ENCODE results near the gene TRIP6. TPM values are rescaled to one million over a fixed set of nuclear protein-coding genes. Genes with fewer than 3 reads are reported as not detected.

TRIP6 gene
- total and polyA plus RNA-seq, 5 donors from 2014 or later, result 2.8 to 8.4 (median 3.7) TPM

GRCh38 chr7:100895956-100896731, 29.0 kb downstream of the TRIP6 start:
- H3K27me3 ChIP-seq (ENCODE audit: control insufficient read depth, insufficient read depth, low read length), result peaks cover 16% of the 10 kb centered on the region
- H3K36me3 ChIP-seq (ENCODE audit: control insufficient read depth, insufficient read depth, low read length), result no peaks in the 10 kb centered on the region
- H3K4me3 Mint-ChIP-seq, result peak overlapping the region; percentile 82 to 88 (median 85)
- H3K36me3 Mint-ChIP-seq, result peaks cover 4% of the 10 kb centered on the region
- DNase-seq, result peak in 2 of 3 donors; percentile 27 to 32
- peaks cover 0 to 9% (median 0%) of the 10 kb centered on the region in 7 donors for H3K9me3 Mint-ChIP-seq
- peaks cover 0 to 18% (median 9%) of the 10 kb centered on the region in 4 donors for H3K4me1 Mint-ChIP-seq
- H3K4me3 ChIP-seq (ENCODE audit: low read depth, low read length), result no peak overlapping the region
- peaks cover 72% of the 10 kb centered on the region for H3K27me3 Mint-ChIP-seq
- H3K9me3 ChIP-seq (ENCODE audit: control insufficient read depth in 2 of 2, low read length in 2 of 2), result no peaks in the 10 kb centered on the region
- peak overlapping the region; percentile 66 to 75 (median 71) for H3K27ac Mint-ChIP-seq
- no peak overlapping the region for H3K27ac ChIP-seq (ENCODE audit: insufficient read depth, low read length, poor library complexity, severe bottlenecking)
- peaks cover 26% of the 10 kb centered on the region for H3K4me1 ChIP-seq (ENCODE audit: control insufficient read depth, insufficient read depth, low read length, poor library complexity, severe bottlenecking)
- no peak for ATAC-seq (ENCODE audit: low read depth in 2 of 2)

- peaks cover 0 to 14% (median 5%) of the 10 kb centered on the region in 4 donors for H3K4me1 Mint-ChIP-seq
- peaks cover 4% of the 10 kb centered on the region for H3K36me3 Mint-ChIP-seq
- ATAC-seq (ENCODE audit: low read depth in 2 of 2), result peak; percentile 44 to 59
- H3K27me3 ChIP-seq (ENCODE audit: control insufficient read depth, insufficient read depth, low read length), result peaks cover 16% of the 10 kb centered on the region
- peak; percentile 45 to 64 (median 56) for DNase-seq
- H3K4me3 Mint-ChIP-seq, result peak overlapping the region; percentile 66 to 87 (median 80)
- no peaks in the 10 kb centered on the region for H3K36me3 ChIP-seq (ENCODE audit: control insufficient read depth, insufficient read depth, low read length)
- no peak overlapping the region for H3K27ac Mint-ChIP-seq
- peaks cover 24% of the 10 kb centered on the region for H3K4me1 ChIP-seq (ENCODE audit: control insufficient read depth, insufficient read depth, low read length, poor library complexity, severe bottlenecking)
- no peaks in the 10 kb centered on the region for H3K9me3 ChIP-seq (ENCODE audit: control insufficient read depth in 2 of 2, low read length in 2 of 2)
- H3K4me3 ChIP-seq (ENCODE audit: low read depth, low read length), result no peak overlapping the region
- no peak overlapping the region for H3K27ac ChIP-seq (ENCODE audit: insufficient read depth, low read length, poor library complexity, severe bottlenecking)
- peaks cover 65% of the 10 kb centered on the region for H3K27me3 Mint-ChIP-seq
- H3K9me3 Mint-ChIP-seq, result peaks cover 0 to 9% (median 0%) of the 10 kb centered on the region in 7 donors
Measured at GRCh38 chr7:100896732-100897608, 29.8 kb downstream of the TRIP6 start.

- H3K36me3 ChIP-seq (ENCODE audit: control insufficient read depth, insufficient read depth, low read length), result no peaks in the 10 kb centered on the region
- H3K4me1 ChIP-seq (ENCODE audit: control insufficient read depth, insufficient read depth, low read length, poor library complexity, severe bottlenecking), result peaks cover 24% of the 10 kb centered on the region
- H3K36me3 Mint-ChIP-seq, result peaks cover 4% of the 10 kb centered on the region
- peaks cover 55% of the 10 kb centered on the region for H3K27me3 Mint-ChIP-seq
- peaks cover 0 to 12% (median 5%) of the 10 kb centered on the region in 4 donors for H3K4me1 Mint-ChIP-seq
- peaks cover 16% of the 10 kb centered on the region for H3K27me3 ChIP-seq (ENCODE audit: control insufficient read depth, insufficient read depth, low read length)
- no peak overlapping the region for H3K27ac ChIP-seq (ENCODE audit: insufficient read depth, low read length, poor library complexity, severe bottlenecking)
- no peaks in the 10 kb centered on the region for H3K9me3 ChIP-seq (ENCODE audit: control insufficient read depth in 2 of 2, low read length in 2 of 2)
- ATAC-seq (ENCODE audit: low read depth in 2 of 2), result no peak
- DNase-seq, result no peak
- H3K4me3 ChIP-seq (ENCODE audit: low read depth, low read length), result no peak overlapping the region
- peak overlapping the region; percentile 19 to 83 (median 74) for H3K4me3 Mint-ChIP-seq
- peaks cover 0 to 7% (median 0%) of the 10 kb centered on the region in 7 donors for H3K9me3 Mint-ChIP-seq
- H3K27ac Mint-ChIP-seq, result no peak overlapping the region
Measured at GRCh38 chr7:100897772-100898454, 30.7 kb downstream of the TRIP6 start.

GRCh38 chr7:100899432-100899831, 32.2 kb downstream of the TRIP6 start:
- H3K9me3 Mint-ChIP-seq, result peaks cover 0 to 7% (median 0%) of the 10 kb centered on the region in 7 donors
- peaks cover 0 to 12% (median 5%) of the 10 kb centered on the region in 4 donors for H3K4me1 Mint-ChIP-seq
- Histone ChIP-seq H3K36me3 (ENCODE audit: control insufficient read depth, insufficient read depth, low read length) (no peaks in the 10 kb centered on the region), H3K9me3 (ENCODE audit: control insufficient read depth in 2 of 2, low read length in 2 of 2) (no peaks in the 10 kb centered on the region), H3K27ac (ENCODE audit: insufficient read depth, low read length, poor library complexity, severe bottlenecking) (no peak overlapping the region), H3K27me3 (ENCODE audit: control insufficient read depth, insufficient read depth, low read length) (peaks cover 14% of the 10 kb centered on the region), H3K4me3 (ENCODE audit: low read depth, low read length) (no peak overlapping the region), H3K4me1 (ENCODE audit: control insufficient read depth, insufficient read depth, low read length, poor library complexity, severe bottlenecking) (peaks cover 24% of the 10 kb centered on the region)
- no peak overlapping the region for H3K4me3 Mint-ChIP-seq
- H3K36me3 Mint-ChIP-seq, result peaks cover 4% of the 10 kb centered on the region
- H3K27me3 Mint-ChIP-seq, result peaks cover 52% of the 10 kb centered on the region
- no peak overlapping the region for H3K27ac Mint-ChIP-seq
- DNase-seq (no peak), ATAC-seq (ENCODE audit: low read depth in 2 of 2) (no peak)

- Mint-ChIP-seq H3K27ac (peak overlapping the region in 1 of 3 donors; percentile 57), H3K4me1 (peaks cover 0 to 10% (median 4%) of the 10 kb centered on the region in 4 donors), H3K4me3 (no peak overlapping the region), H3K9me3 (peaks cover 0 to 6% (median 0%) of the 10 kb centered on the region in 7 donors), H3K27me3 (peaks cover 44% of the 10 kb centered on the region), H3K36me3 (peaks cover 4% of the 10 kb centered on the region)
- DNase-seq (no peak), ATAC-seq (ENCODE audit: low read depth in 2 of 2) (no peak)
- Histone ChIP-seq H3K4me1 (ENCODE audit: control insufficient read depth, insufficient read depth, low read length, poor library complexity, severe bottlenecking) (peaks cover 14% of the 10 kb centered on the region), H3K36me3 (ENCODE audit: control insufficient read depth, insufficient read depth, low read length) (no peaks in the 10 kb centered on the region), H3K4me3 (ENCODE audit: low read depth, low read length) (no peak overlapping the region), H3K27me3 (ENCODE audit: control insufficient read depth, insufficient read depth, low read length) (peaks cover 13% of the 10 kb centered on the region), H3K9me3 (ENCODE audit: control insufficient read depth in 2 of 2, low read length in 2 of 2) (no peaks in the 10 kb centered on the region), H3K27ac (ENCODE audit: insufficient read depth, low read length, poor library complexity, severe bottlenecking) (no peak overlapping the region)
Measured at GRCh38 chr7:100900978-100901377, 33.8 kb downstream of the TRIP6 start.

- Mint-ChIP-seq H3K4me1 (peaks cover 0 to 5% (median 0%) of the 10 kb centered on the region in 4 donors), H3K27ac (no peak overlapping the region), H3K9me3 (peaks cover 0 to 5% (median 0%) of the 10 kb centered on the region in 7 donors), H3K27me3 (peaks cover 38% of the 10 kb centered on the region), H3K4me3 (no peak overlapping the region), H3K36me3 (peaks cover 4% of the 10 kb centered on the region)
- Histone ChIP-seq H3K27ac (ENCODE audit: insufficient read depth, low read length, poor library complexity, severe bottlenecking) (no peak overlapping the region), H3K9me3 (ENCODE audit: control insufficient read depth in 2 of 2, low read length in 2 of 2) (no peaks in the 10 kb centered on the region), H3K4me1 (ENCODE audit: control insufficient read depth, insufficient read depth, low read length, poor library complexity, severe bottlenecking) (peaks cover 5% of the 10 kb centered on the region), H3K36me3 (ENCODE audit: control insufficient read depth, insufficient read depth, low read length) (no peaks in the 10 kb centered on the region), H3K4me3 (ENCODE audit: low read depth, low read length) (no peak overlapping the region), H3K27me3 (ENCODE audit: control insufficient read depth, insufficient read depth, low read length) (peaks cover 8% of the 10 kb centered on the region)
- ATAC-seq (ENCODE audit: low read depth in 2 of 2) (no peak), DNase-seq (no peak)
Measured at GRCh38 chr7:100901921-100902332, 34.7 kb downstream of the TRIP6 start.

GRCh38 chr7:100902638-100903037, 35.5 kb downstream of the TRIP6 start:
- Histone ChIP-seq H3K27me3 (ENCODE audit: control insufficient read depth, insufficient read depth, low read length) (peaks cover 5% of the 10 kb centered on the region), H3K36me3 (ENCODE audit: control insufficient read depth, insufficient read depth, low read length) (no peaks in the 10 kb centered on the region), H3K9me3 (ENCODE audit: control insufficient read depth in 2 of 2, low read length in 2 of 2) (no peaks in the 10 kb centered on the region), H3K4me1 (ENCODE audit: control insufficient read depth, insufficient read depth, low read length, poor library complexity, severe bottlenecking) (no peaks in the 10 kb centered on the region), H3K27ac (ENCODE audit: insufficient read depth, low read length, poor library complexity, severe bottlenecking) (no peak overlapping the region), H3K4me3 (ENCODE audit: low read depth, low read length) (no peak overlapping the region)
- no peak for DNase-seq
- Mint-ChIP-seq H3K36me3 (peaks cover 4% of the 10 kb centered on the region), H3K27ac (no peak overlapping the region), H3K4me3 (no peak overlapping the region), H3K4me1 (peaks cover 0 to 2% (median 0%) of the 10 kb centered on the region in 4 donors), H3K27me3 (peaks cover 32% of the 10 kb centered on the region), H3K9me3 (peaks cover 0 to 5% (median 0%) of the 10 kb centered on the region in 7 donors)
- no peak for ATAC-seq (ENCODE audit: low read depth in 2 of 2)
